Measurements from ENCODE around the gene ASIC4. TPM values are rescaled to one million over a fixed set of nuclear protein-coding genes. Genes with fewer than 3 reads are reported as not detected.

The ASIC4 gene
- total RNA-seq, 1 experiment from 2014 or later: 0.21 TPM

GRCh38 chr2:219567791-219568361 lies 53.6 kb downstream of the ASIC4 start:
- CTCF ChIA-PET: no interaction called here
- Histone ChIP-seq H3K4me3 (ENCODE audit: low read depth in 2 of 2, low read length in 2 of 2) (no peak overlapping the region), H3K27me3 (ENCODE audit: control insufficient read depth, insufficient read depth, low read length) (no peaks in the 10 kb centered on the region), H3K36me3 (ENCODE audit: control insufficient read depth, insufficient read depth, low read length) (no peaks in the 10 kb centered on the region), H3K27ac (ENCODE audit: low read length) (no peak overlapping the region), H3K9me3 (ENCODE audit: control insufficient read depth, insufficient read depth, low read depth, low read length) (no peaks in the 10 kb centered on the region), H3K4me1 (ENCODE audit: control insufficient read depth, insufficient read depth, low read length) (peaks cover 16% of the 10 kb centered on the region)
- DNase-seq (ENCODE audit: low read depth, low spot score) (no peak), ATAC-seq (no peak)
- intact Hi-C loops (cut with micrococcal nuclease; ENCODE audit: unreplicated experiment) (no loop called here), in situ Hi-C loops (cut with HindIII; ENCODE audit: low pct_unique_long_range_greater_than_20kb, low sequenced_read_pairs) (no loop called here)
- BruUV-seq (replicated peaks): no TSS peak
- POLR2A ChIA-PET: no interaction called here
- TF ChIP-seq SIN3A (IDR thresholded peaks at IDR 0.05; ENCODE audit: borderline replicate concordance, insufficient read depth, low read depth, low read length): no peak
- no peak for TF ChIP-seq CTCF (IDR thresholded peaks at IDR 0.05)
- TF ChIP-seq POLR2AphosphoS5 (IDR thresholded peaks at IDR 0.05; ENCODE audit: low read depth, low read length): no peak
- no peak for TF ChIP-seq REST (IDR thresholded peaks at IDR 0.05; ENCODE audit: insufficient read depth in 1 of 2, low read depth in 2 of 2, low read length in 1 of 2)
- no peak for TF ChIP-seq TCF7L2 (IDR thresholded peaks at IDR 0.05; ENCODE audit: low read depth, low read length)

GRCh38 chr2:219569041-219569440 lies 54.8 kb downstream of the ASIC4 start:
- ChIA-PET POLR2A (no interaction called here), CTCF (interaction anchor here (0.5 kb wide), 1 partner anchor 9 kb away, joined by 6 read pairs; no protein-coding TSS in a partner anchor)
- Histone ChIP-seq H3K27ac (ENCODE audit: low read length) (no peak overlapping the region), H3K27me3 (ENCODE audit: control insufficient read depth, insufficient read depth, low read length) (no peaks in the 10 kb centered on the region), H3K9me3 (ENCODE audit: control insufficient read depth, insufficient read depth, low read depth, low read length) (no peaks in the 10 kb centered on the region), H3K36me3 (ENCODE audit: control insufficient read depth, insufficient read depth, low read length) (no peaks in the 10 kb centered on the region), H3K4me1 (ENCODE audit: control insufficient read depth, insufficient read depth, low read length) (peaks cover 16% of the 10 kb centered on the region), H3K4me3 (ENCODE audit: low read depth in 2 of 2, low read length in 2 of 2) (no peak overlapping the region)
- DNase-seq (ENCODE audit: low read depth, low spot score) (no peak), ATAC-seq (no peak)
- BruUV-seq (replicated peaks): no TSS peak
- TF ChIP-seq POLR2AphosphoS5 (IDR thresholded peaks at IDR 0.05; ENCODE audit: low read depth, low read length): no peak
- TF ChIP-seq REST (IDR thresholded peaks at IDR 0.05; ENCODE audit: insufficient read depth in 1 of 2, low read depth in 2 of 2, low read length in 1 of 2): no peak
- no peak for TF ChIP-seq SIN3A (IDR thresholded peaks at IDR 0.05; ENCODE audit: borderline replicate concordance, insufficient read depth, low read depth, low read length)
- TF ChIP-seq TCF7L2 (IDR thresholded peaks at IDR 0.05; ENCODE audit: low read depth, low read length): no peak
- TF ChIP-seq CTCF (IDR thresholded peaks at IDR 0.05): no peak
- in situ Hi-C loops (cut with HindIII; ENCODE audit: low pct_unique_long_range_greater_than_20kb, low sequenced_read_pairs): no loop called here
- intact Hi-C loops (cut with micrococcal nuclease; ENCODE audit: unreplicated experiment): no loop called here
